ENCODE measurements around the gene DNAH12. TPM values are rescaled to one million over a fixed set of nuclear protein-coding genes. Genes with fewer than 3 reads are reported as not detected.

DNAH12 gene
- 0.17 TPM in 1 of 2 replicates, not detected in the other for total RNA-seq

- Mint-ChIP-seq H3K27ac (no peak within 1 kb of the TSS), H3K4me1 (ENCODE audit: low read depth) (peaks cover 10% of the 10 kb centered on the region), H3K27me3 (ENCODE audit: insufficient read depth) (peaks cover 13% of the 10 kb centered on the region), H3K36me3 (ENCODE audit: low read depth) (no peaks in the 10 kb centered on the region), H3K4me3 (no peak within 1 kb of the TSS), H3K9me3 (no peaks in the 10 kb centered on the region)
- DNase-seq (ENCODE audit: low spot score) = no peak
- intact Hi-C loops (cut with micrococcal nuclease) = no loop called here
Measured at GRCh38 chr3:57544181-57545125, at the start of gene DNAH12. Gene DNAH12, minus strand, starts transcription at chr3:57544344. Its CDS starts 1,474 bp downstream, at chr3:57542870.

- no peak overlapping the region for H3K27ac Mint-ChIP-seq
- intact Hi-C loops (cut with micrococcal nuclease) = loop anchor here (10.0 kb wide), 3 partner anchors 428 to 808 kb away; partner anchors contain the start of genes ABHD6 and IL17RD
- H3K9me3 Mint-ChIP-seq = no peaks in the 10 kb centered on the region
- no peaks in the 10 kb centered on the region for H3K27me3 Mint-ChIP-seq (ENCODE audit: insufficient read depth)
- peaks cover 23% of the 10 kb centered on the region for H3K4me1 Mint-ChIP-seq (ENCODE audit: low read depth)
- no peak for DNase-seq (ENCODE audit: low spot score)
- peaks cover 22% of the 10 kb centered on the region for H3K36me3 Mint-ChIP-seq (ENCODE audit: low read depth)
- H3K4me3 Mint-ChIP-seq = no peak overlapping the region
Measured at GRCh38 chr3:57592306-57592705, 48.2 kb upstream of the DNAH12 start.

GRCh38 chr3:57587905-57588304, 43.8 kb upstream of the DNAH12 start:
- H3K9me3 Mint-ChIP-seq = no peaks in the 10 kb centered on the region
- H3K27me3 Mint-ChIP-seq (ENCODE audit: insufficient read depth) = no peaks in the 10 kb centered on the region
- peaks cover 22% of the 10 kb centered on the region for H3K36me3 Mint-ChIP-seq (ENCODE audit: low read depth)
- peaks cover 19% of the 10 kb centered on the region for H3K4me1 Mint-ChIP-seq (ENCODE audit: low read depth)
- DNase-seq (ENCODE audit: low spot score) = no peak
- intact Hi-C loops (cut with micrococcal nuclease) = no loop called here
- H3K27ac Mint-ChIP-seq = no peak overlapping the region
- no peak overlapping the region for H3K4me3 Mint-ChIP-seq

GRCh38 chr3:57586778-57587177, 42.6 kb upstream of the DNAH12 start:
- Mint-ChIP-seq H3K9me3 (no peaks in the 10 kb centered on the region), H3K4me3 (no peak overlapping the region), H3K4me1 (ENCODE audit: low read depth) (peaks cover 18% of the 10 kb centered on the region), H3K36me3 (ENCODE audit: low read depth) (peaks cover 24% of the 10 kb centered on the region), H3K27ac (no peak overlapping the region), H3K27me3 (ENCODE audit: insufficient read depth) (no peaks in the 10 kb centered on the region)
- intact Hi-C loops (cut with micrococcal nuclease) = no loop called here
- no peak for DNase-seq (ENCODE audit: low spot score)

- intact Hi-C loops (cut with micrococcal nuclease) = no loop called here
- H3K27me3 Mint-ChIP-seq (ENCODE audit: insufficient read depth) = no peaks in the 10 kb centered on the region
- no peaks in the 10 kb centered on the region for H3K9me3 Mint-ChIP-seq
- no peak for DNase-seq (ENCODE audit: low spot score)
- peaks cover 24% of the 10 kb centered on the region for H3K36me3 Mint-ChIP-seq (ENCODE audit: low read depth)
- H3K4me3 Mint-ChIP-seq = no peak overlapping the region
- peaks cover 18% of the 10 kb centered on the region for H3K4me1 Mint-ChIP-seq (ENCODE audit: low read depth)
- H3K27ac Mint-ChIP-seq = no peak overlapping the region
Measured at GRCh38 chr3:57583544-57583943, 39.4 kb upstream of the DNAH12 start.

- DNase-seq (ENCODE audit: low spot score) = no peak
- Mint-ChIP-seq H3K36me3 (ENCODE audit: low read depth) (peaks cover 29% of the 10 kb centered on the region), H3K9me3 (no peaks in the 10 kb centered on the region), H3K27ac (no peak overlapping the region), H3K4me1 (ENCODE audit: low read depth) (peaks cover 18% of the 10 kb centered on the region), H3K4me3 (no peak overlapping the region), H3K27me3 (ENCODE audit: insufficient read depth) (no peaks in the 10 kb centered on the region)
- intact Hi-C loops (cut with micrococcal nuclease) = no loop called here
Measured at GRCh38 chr3:57582474-57583168, 38.5 kb upstream of the DNAH12 start.

GRCh38 chr3:57577801-57578200, 33.7 kb upstream of the DNAH12 start:
- Mint-ChIP-seq H3K27me3 (ENCODE audit: insufficient read depth) (no peaks in the 10 kb centered on the region), H3K36me3 (ENCODE audit: low read depth) (peaks cover 40% of the 10 kb centered on the region), H3K27ac (no peak overlapping the region), H3K4me1 (ENCODE audit: low read depth) (no peaks in the 10 kb centered on the region), H3K9me3 (no peaks in the 10 kb centered on the region), H3K4me3 (no peak overlapping the region)
- intact Hi-C loops (cut with micrococcal nuclease) = no loop called here
- DNase-seq (ENCODE audit: low spot score) = no peak

- no peaks in the 10 kb centered on the region for H3K27me3 Mint-ChIP-seq (ENCODE audit: insufficient read depth)
- no peak overlapping the region for H3K4me3 Mint-ChIP-seq
- no peak overlapping the region for H3K27ac Mint-ChIP-seq
- H3K4me1 Mint-ChIP-seq (ENCODE audit: low read depth) = no peaks in the 10 kb centered on the region
- H3K36me3 Mint-ChIP-seq (ENCODE audit: low read depth) = peaks cover 45% of the 10 kb centered on the region
- no peaks in the 10 kb centered on the region for H3K9me3 Mint-ChIP-seq
- no peak for DNase-seq (ENCODE audit: low spot score)
- intact Hi-C loops (cut with micrococcal nuclease) = no loop called here
Measured at GRCh38 chr3:57575966-57576626, 32.0 kb upstream of the DNAH12 start.

GRCh38 chr3:57572096-57572495, 28.0 kb upstream of the DNAH12 start:
- Mint-ChIP-seq H3K27me3 (ENCODE audit: insufficient read depth) (no peaks in the 10 kb centered on the region), H3K9me3 (no peaks in the 10 kb centered on the region), H3K27ac (no peak overlapping the region), H3K4me3 (no peak overlapping the region), H3K36me3 (ENCODE audit: low read depth) (peaks cover 46% of the 10 kb centered on the region), H3K4me1 (ENCODE audit: low read depth) (no peaks in the 10 kb centered on the region)
- no peak for DNase-seq (ENCODE audit: low spot score)
- intact Hi-C loops (cut with micrococcal nuclease) = no loop called here

GRCh38 chr3:57570878-57571277, 26.7 kb upstream of the DNAH12 start:
- intact Hi-C loops (cut with micrococcal nuclease) = no loop called here
- no peaks in the 10 kb centered on the region for H3K27me3 Mint-ChIP-seq (ENCODE audit: insufficient read depth)
- DNase-seq (ENCODE audit: low spot score) = no peak
- peaks cover 42% of the 10 kb centered on the region for H3K36me3 Mint-ChIP-seq (ENCODE audit: low read depth)
- H3K27ac Mint-ChIP-seq = no peak overlapping the region
- no peak overlapping the region for H3K4me3 Mint-ChIP-seq
- H3K9me3 Mint-ChIP-seq = no peaks in the 10 kb centered on the region
- H3K4me1 Mint-ChIP-seq (ENCODE audit: low read depth) = no peaks in the 10 kb centered on the region

- DNase-seq (ENCODE audit: low spot score) = no peak
- intact Hi-C loops (cut with micrococcal nuclease) = no loop called here
- no peaks in the 10 kb centered on the region for H3K27me3 Mint-ChIP-seq (ENCODE audit: insufficient read depth)
- H3K27ac Mint-ChIP-seq = no peak overlapping the region
- peaks cover 34% of the 10 kb centered on the region for H3K36me3 Mint-ChIP-seq (ENCODE audit: low read depth)
- H3K9me3 Mint-ChIP-seq = no peaks in the 10 kb centered on the region
- no peaks in the 10 kb centered on the region for H3K4me1 Mint-ChIP-seq (ENCODE audit: low read depth)
- no peak overlapping the region for H3K4me3 Mint-ChIP-seq
Measured at GRCh38 chr3:57569859-57570450, 25.8 kb upstream of the DNAH12 start.

GRCh38 chr3:57559526-57559925, 15.4 kb upstream of the DNAH12 start:
- H3K27me3 Mint-ChIP-seq (ENCODE audit: insufficient read depth) = no peaks in the 10 kb centered on the region
- H3K9me3 Mint-ChIP-seq = no peaks in the 10 kb centered on the region
- no peak overlapping the region for H3K27ac Mint-ChIP-seq
- H3K4me3 Mint-ChIP-seq = peak overlapping the region; percentile 67
- no peak for DNase-seq (ENCODE audit: low spot score)
- peaks cover 55% of the 10 kb centered on the region for H3K4me1 Mint-ChIP-seq (ENCODE audit: low read depth)
- intact Hi-C loops (cut with micrococcal nuclease) = loop anchor here (10.0 kb wide), 1 partner anchor 875 kb away; the partner anchor contains the start of gene TASOR
- H3K36me3 Mint-ChIP-seq (ENCODE audit: low read depth) = peaks cover 36% of the 10 kb centered on the region

Data from activated T-helper 1 cell treated with anti-CD3 and anti-CD28 coated beads, Interleukin-12 subunit alpha, Interleukin-12 subunit beta, Interleukin-2, Interleukin-4 antibody, amounts not matched to agents 30 ng/mL and 10 ng/mL and 1 ng/mL, durations not matched to agents 14 hours and 24 hours and 36 hours (primary cell).